Measurements from ENCODE around the gene GABRG2.

Gene GABRG2

DNA sequence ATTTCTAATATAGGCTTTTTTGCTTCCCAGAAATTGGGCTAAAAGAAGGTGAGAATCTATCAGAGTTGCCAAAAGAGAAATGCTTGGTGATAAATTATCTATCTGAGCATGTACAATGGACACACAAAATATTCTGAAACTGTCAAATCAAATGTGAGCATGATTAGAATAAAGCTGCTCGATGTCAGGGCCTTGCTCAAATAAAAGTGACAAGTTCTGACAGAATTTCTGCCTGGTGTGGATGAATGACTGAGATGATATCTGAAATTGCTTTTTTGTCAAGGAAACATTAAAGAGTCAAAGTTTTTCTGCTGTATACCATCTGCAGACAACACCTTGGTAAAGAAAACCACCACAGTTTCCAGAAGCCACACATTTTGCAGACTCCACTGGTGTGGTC, 128.8 kb downstream of the GABRG2 start:
- no peak for DNase-seq

DNA sequence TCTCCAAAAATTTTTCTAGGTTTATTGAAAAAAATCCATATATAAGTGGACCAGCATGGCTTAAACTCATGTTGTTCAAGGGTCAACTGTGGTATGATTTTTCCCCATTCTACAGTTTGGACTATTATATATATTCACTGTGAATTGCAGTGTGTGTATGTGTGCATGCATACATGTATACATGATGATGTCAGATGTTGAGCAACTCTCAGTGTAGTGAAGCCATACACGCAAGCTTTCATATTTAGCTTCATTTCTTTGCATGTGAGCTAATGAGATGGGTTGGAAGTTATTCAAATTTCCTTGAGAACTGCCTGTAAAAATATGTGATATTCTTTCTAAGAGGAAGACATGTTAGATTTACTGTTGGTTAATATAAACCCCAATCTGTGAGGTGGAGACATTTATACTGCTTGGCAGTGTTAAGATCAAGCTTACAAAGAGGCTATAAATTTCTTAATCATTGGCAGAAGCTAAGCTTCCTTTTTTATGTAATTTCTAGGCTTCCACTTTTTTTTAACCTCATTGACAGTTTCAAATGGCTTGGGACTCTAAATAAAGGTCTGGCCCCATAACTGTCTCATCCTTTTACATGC, 134.8 kb downstream of the GABRG2 start:
- no peak for DNase-seq

Measured in NCI-H1105 (cell line).